K562 (cell line): ENCODE data around the gene IL1B. TPM values are rescaled to one million over a fixed set of nuclear protein-coding genes. Genes with fewer than 3 reads are reported as not detected.

Experiments
- ATAC-seq: fragments of 200-7000 bp; cut with Tn5 transposase; 3 replicates; pipeline ENCODE4 v1.9.1; 2020; ENCODE audit warnings: moderate library complexity
- BruUV-seq: library from RNA; stranded (reverse); fragments of 400-500 nt; replicated peaks from 2 replicates; lab custom pipeline; 2021; lab: Mats Ljungman, UMichigan
- CTCF ChIA-PET: fragments of 300-600 bp; formaldehyde crosslinking; extraction: SDS; loops from one replicate; lab custom pipeline; 2021; ENCODE audit warnings: low intra/inter-chr PET ratio; lab: Yijun Ruan, JAX
- POLR2A ChIA-PET: fragments of 300-600, 350-650 bp; sonication (Branson Sonifier 250); formaldehyde crosslinking; extraction: SDS; loops from one replicate; lab custom pipeline; 2021; ENCODE audit warnings: antibody characterized with exemption, inconsistent platforms; lab: Yijun Ruan, JAX
- DNase-seq, 4 experiments: peaks; one replicate each; pipeline versions ENCODE4 v3.0.0 to v3.0.0-alpha.2; 2011 to 2018; ENCODE audit warnings: low spot score in 3 of 4, mixed read lengths in 3 of 4; ENCODE audit errors: extremely low read depth in 1 of 4
- FAIRE-seq: peaks from 2 replicates; lab custom pipeline; 2011; peaks lifted over from hg19 to GRCh38; lab: Jason Lieb, UNC
- H2AFZ ChIP-seq: 2 replicates; pipeline ENCODE4 v1.6.0; 2011; ENCODE audit warnings: low read depth, low read length, control low read depth, inconsistent platforms
- H3K27ac ChIP-seq: fragments of 200-600 bp; 3 replicates; pipeline ENCODE4 v1.8.0; 2011; ENCODE audit warnings: low read depth, mild to moderate bottlenecking, control low read depth, inconsistent platforms, low read length, moderate library complexity, mixed read lengths; ENCODE audit errors: extremely low read depth
- H3K27me3 ChIP-seq, 2 experiments: fragments of 300-600 bp in 1 of 2; 2 replicates in 1 of 2; 3 replicates in 1 of 2; pipeline versions ENCODE4 v1.6.0 to v1.8.0; 2011; ENCODE audit warnings: inconsistent platforms in 2 of 2, low read length in 2 of 2, mild to moderate bottlenecking in 1 of 2, mixed read lengths in 1 of 2, moderate library complexity in 1 of 2; ENCODE audit not compliant: control insufficient read depth in 2 of 2, insufficient read depth in 2 of 2
- H3K36me3 ChIP-seq: fragments of 300-600 bp; 3 replicates; pipeline ENCODE4 v1.8.0; 2011; ENCODE audit warnings: mild to moderate bottlenecking, low read length, inconsistent platforms; ENCODE audit not compliant: control insufficient read depth, insufficient read depth
- H3K4me1 ChIP-seq, 2 experiments: fragments of 200-600 bp in 1 of 2; replicated peaks in 1 of 2; 2 replicates in 1 of 2; 3 replicates in 1 of 2; pipeline versions ENCODE4 v1.5.1 to v1.8.0; 2011; ENCODE audit warnings: inconsistent platforms in 2 of 2, low read length in 2 of 2, mild to moderate bottlenecking in 1 of 2, mixed read lengths in 1 of 2, moderate library complexity in 1 of 2; ENCODE audit not compliant: control insufficient read depth in 2 of 2, insufficient read depth in 2 of 2
- H3K4me2 ChIP-seq: 2 replicates; pipeline ENCODE4 v1.6.1; 2011; ENCODE audit warnings: low read length, control low read depth, inconsistent platforms, mixed read lengths; ENCODE audit not compliant: insufficient read depth
- H3K4me3 ChIP-seq: fragments of 200-600 bp; sonication (generic), shearing (Covaris generic); 2 replicates; pipeline ENCODE4 v1.5.1; 2016; ENCODE audit warnings: control low read depth, inconsistent platforms
- H3K79me2 ChIP-seq: fragments of 200-600 bp; 3 replicates; pipeline ENCODE4 v1.8.0; 2011; ENCODE audit warnings: low read length, inconsistent platforms; ENCODE audit not compliant: control insufficient read depth, insufficient read depth
- H3K9ac ChIP-seq, 2 experiments: 2 replicates each; pipeline versions ENCODE4 v1.6.0 to v1.6.1; 2011; ENCODE audit warnings: low read depth in 2 of 2, low read length in 2 of 2, control low read depth in 1 of 2, inconsistent platforms in 1 of 2, mild to moderate bottlenecking in 1 of 2, mixed read lengths in 1 of 2; ENCODE audit not compliant: insufficient read depth in 1 of 2
- H3K9me1 ChIP-seq: one replicate; pipeline ENCODE4 v1.6.0; 2011; ENCODE audit warnings: inconsistent platforms, mild to moderate bottlenecking, low read length, moderate library complexity; ENCODE audit not compliant: control insufficient read depth, insufficient read depth
- H3K9me3 ChIP-seq: replicated peaks from 2 replicates; pipeline ENCODE4 v1.5.1; 2011; ENCODE audit warnings: low read depth, low read length, inconsistent platforms; ENCODE audit not compliant: control insufficient read depth, insufficient read depth
- H4K20me1 ChIP-seq: replicated peaks from 2 replicates; pipeline ENCODE4 v1.6.1; 2011; ENCODE audit warnings: low read length, inconsistent platforms, mixed read lengths; ENCODE audit not compliant: control insufficient read depth, insufficient read depth
- CLOCK ChIP-seq: fragments of 250-450 bp; sonication (Bioruptor Pico); IDR thresholded peaks from 2 replicates; pipeline ENCODE4 v1.4.0; 2020; ENCODE audit warnings: mild to moderate bottlenecking, moderate library complexity, borderline replicate concordance
- CREB1 ChIP-seq, 2 experiments: sonication (generic) in 1 of 2; formaldehyde crosslinking in 1 of 2; IDR thresholded peaks; 2 replicates each; pipeline versions ENCODE4 v1.6.1 to v1.8.0; 2012 to 2022; ENCODE audit warnings: inconsistent platforms in 1 of 2, mild to moderate bottlenecking in 1 of 2, missing genetic modification reagents in 1 of 2, moderate library complexity in 1 of 2
- ETS2 ChIP-seq: IDR thresholded peaks from 2 replicates; pipeline ENCODE4 v1.6.1; 2016; ENCODE audit warnings: borderline replicate concordance, missing genetic modification characterization, mild to moderate bottlenecking, moderate library complexity, missing compliant biosample characterization; ENCODE audit not compliant: poor library complexity, severe bottlenecking
- FOS ChIP-seq: IDR thresholded peaks from 3 replicates; pipeline ENCODE4 v1.6.1; 2011; ENCODE audit not compliant: insufficient read length; ENCODE audit errors: extremely low read depth
- HDAC6 ChIP-seq: IDR thresholded peaks from 2 replicates; pipeline ENCODE4 v1.6.1; 2012; ENCODE audit warnings: low read depth, mild to moderate bottlenecking, control low read depth, inconsistent platforms, low read length, moderate library complexity
- MAFK ChIP-seq: IDR thresholded peaks from 2 replicates; pipeline ENCODE4 v1.6.1; 2011; ENCODE audit warnings: low read length, improper control_type of control experiment
- POLR2H ChIP-seq: IDR thresholded peaks from 2 replicates; pipeline ENCODE4 v1.6.1; 2016; ENCODE audit warnings: missing genetic modification characterization, low read depth, mild to moderate bottlenecking, control low read depth, missing compliant biosample characterization, moderate library complexity
- RBFOX2 ChIP-seq: fragments of 200-400 bp; formaldehyde crosslinking; IDR thresholded peaks from 2 replicates; pipeline ENCODE4 v1.6.1; 2017; ENCODE audit warnings: low read depth, mild to moderate bottlenecking, low read length, moderate library complexity
- VEZF1 ChIP-seq: fragments of 200-800 bp; sonication (Bioruptor generic); IDR thresholded peaks from 2 replicates; pipeline ENCODE4 v1.6.1; 2017; ENCODE audit warnings: missing genetic modification characterization, missing compliant biosample characterization
- ZNF277 ChIP-seq: fragments of 250-450 bp; sonication (Bioruptor Pico); IDR thresholded peaks from 2 replicates; pipeline ENCODE4 v1.8.0; 2022; ENCODE audit warnings: inconsistent platforms, mild to moderate bottlenecking, moderate library complexity, borderline replicate concordance
- ZNF354B ChIP-seq: fragments of 250-450 bp; sonication (Bioruptor Pico); IDR thresholded peaks from 2 replicates; pipeline ENCODE4 v1.4.0; 2020
- WGBS: fragments of 100-300 bp; shearing (Covaris generic); methylation state at CpG from one replicate; pipeline ENCODE4 v1.1.6; 2016; ENCODE audit warnings: low coverage, mixed read lengths; ENCODE audit not compliant: insufficient coverage; ENCODE audit errors: missing lambda C conversion rate; 5-methylcytosine and 5-hydroxymethylcytosine counted together
- in situ Hi-C: fragments of 300-500 bp; cut with MboI; formaldehyde crosslinking; loops from 4 replicates; pipeline ENCODE4 v1.15.0; 2018; ENCODE audit warnings: inconsistent platforms, mixed read lengths
- intact Hi-C: fragments of 100-400 bp; cut with micrococcal nuclease; formaldehyde crosslinking; loops from 2 replicates; pipeline ENCODE4 v1.14.2; 2022
- polyA plus RNA-seq, 8 experiments: library from polyadenylated mRNA; depleted of rRNA in 4 of 8; stranded (reverse) in 5 of 8; unstranded in 3 of 8; fragments of >200 nt; fragmentation: Nextera tagmentation in 2 of 8; fragmentation: Illumina TruSeq in 1 of 8; extraction: Ambion mirVana in 2 of 8; extraction: Trizol in 1 of 8; gene quantifications; 2 replicates each; pipeline versions ENCODE4 v1.2.1 to v1.2.3, GENCODE V29; 2011 to 2014; ENCODE audit warnings: inconsistent platforms in 1 of 8, missing spikeins in 1 of 8
- total RNA-seq, 7 experiments: library from RNA; depleted of rRNA in 6 of 7; stranded (reverse); fragments of >200 nt in 6 of 7; fragmentation: Illumina TruSeq in 2 of 7; extraction: Trizol in 2 of 7; gene quantifications; 2 replicates each; pipeline versions ENCODE4 v1.2.1 to v1.2.3, GENCODE V29; 2011 to 2021; ENCODE audit warnings: low replicate concordance in 1 of 7

Gene IL1B
- total and polyA plus RNA-seq, 9 of the 15 experiments (the other 6 are each of a cell fraction or from before 2014, with no cell fraction given) = 0.29 TPM; not detected in 8

GRCh38 chr2:112782234-112782799 lies 54.3 kb downstream of the IL1B start:
- H3K4me2 ChIP-seq = no peak overlapping the region
- intact Hi-C loops = no loop called here
- WGBS = 63% methylated on average over 3 of the region's 3 CpGs
- TF ChIP-seq HDAC6 (no peak), CREB1 (IDR thresholded peaks at IDR 0.05) (no peak), CREB1 (CRISPR knock-in tag; IDR thresholded peaks at IDR 0.05) (no peak), ZNF277 (CRISPR knock-in tag) (no peak), MAFK (no peak), ZNF354B (CRISPR knock-in tag) (no peak), RBFOX2 (no peak), VEZF1 (CRISPR knock-in tag) (no peak), FOS (no peak), ETS2 (tag) (no peak), CLOCK (CRISPR knock-in tag) (no peak), POLR2H (no peak)

More at GRCh38 chr2:112782234-112782799, 54.3 kb downstream of the IL1B start:
- no peaks in the 10 kb centered on the region for H3K36me3 ChIP-seq
- no peaks in the 10 kb centered on the region for H3K27me3 ChIP-seq
- CTCF ChIA-PET = no interaction called here
- H3K79me2 ChIP-seq = no peaks in the 10 kb centered on the region
- no peak for DNase-seq
- H4K20me1 ChIP-seq = no peaks in the 10 kb centered on the region
- no TSS peak for BruUV-seq
- H3K9me1 ChIP-seq = no peaks in the 10 kb centered on the region
- no peak overlapping the region for H3K27ac ChIP-seq
- H3K4me3 ChIP-seq = no peak overlapping the region
- in situ Hi-C loops = no loop called here
- H3K9ac ChIP-seq = no peak overlapping the region
- no peak overlapping the region for H2AFZ ChIP-seq
- FAIRE-seq = no peak
- peaks cover 0 to 18% of the 10 kb centered on the region in 2 experiments; a peak in 4 of 5 replicates for H3K4me1 ChIP-seq
- no peak for ATAC-seq
- POLR2A ChIA-PET = no interaction called here
- no peaks in the 10 kb centered on the region for H3K9me3 ChIP-seq
